Measurements from ENCODE around the gene PADI4.

PADI4 gene, protein sequence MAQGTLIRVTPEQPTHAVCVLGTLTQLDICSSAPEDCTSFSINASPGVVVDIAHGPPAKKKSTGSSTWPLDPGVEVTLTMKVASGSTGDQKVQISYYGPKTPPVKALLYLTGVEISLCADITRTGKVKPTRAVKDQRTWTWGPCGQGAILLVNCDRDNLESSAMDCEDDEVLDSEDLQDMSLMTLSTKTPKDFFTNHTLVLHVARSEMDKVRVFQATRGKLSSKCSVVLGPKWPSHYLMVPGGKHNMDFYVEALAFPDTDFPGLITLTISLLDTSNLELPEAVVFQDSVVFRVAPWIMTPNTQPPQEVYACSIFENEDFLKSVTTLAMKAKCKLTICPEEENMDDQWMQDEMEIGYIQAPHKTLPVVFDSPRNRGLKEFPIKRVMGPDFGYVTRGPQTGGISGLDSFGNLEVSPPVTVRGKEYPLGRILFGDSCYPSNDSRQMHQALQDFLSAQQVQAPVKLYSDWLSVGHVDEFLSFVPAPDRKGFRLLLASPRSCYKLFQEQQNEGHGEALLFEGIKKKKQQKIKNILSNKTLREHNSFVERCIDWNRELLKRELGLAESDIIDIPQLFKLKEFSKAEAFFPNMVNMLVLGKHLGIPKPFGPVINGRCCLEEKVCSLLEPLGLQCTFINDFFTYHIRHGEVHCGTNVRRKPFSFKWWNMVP

GRCh38 chr1:17307946-17308345 lies at the start of gene PADI4:
Gene PADI4 (plus strand): TSS chr1:17308197. CDS start chr1:17308223, 26 bp downstream.
- DNase-seq (ENCODE audit: low read depth in 2 of 2), result no peak

GRCh38 chr1:17258758-17259130 lies 49.3 kb upstream of the PADI4 start:
- DNase-seq (ENCODE audit: low read depth in 2 of 2), result no peak

- DNase-seq (ENCODE audit: low read depth in 2 of 2), result no peak
Observed at GRCh38 chr1:17259233-17259873, 48.6 kb upstream of the PADI4 start.

DNA sequence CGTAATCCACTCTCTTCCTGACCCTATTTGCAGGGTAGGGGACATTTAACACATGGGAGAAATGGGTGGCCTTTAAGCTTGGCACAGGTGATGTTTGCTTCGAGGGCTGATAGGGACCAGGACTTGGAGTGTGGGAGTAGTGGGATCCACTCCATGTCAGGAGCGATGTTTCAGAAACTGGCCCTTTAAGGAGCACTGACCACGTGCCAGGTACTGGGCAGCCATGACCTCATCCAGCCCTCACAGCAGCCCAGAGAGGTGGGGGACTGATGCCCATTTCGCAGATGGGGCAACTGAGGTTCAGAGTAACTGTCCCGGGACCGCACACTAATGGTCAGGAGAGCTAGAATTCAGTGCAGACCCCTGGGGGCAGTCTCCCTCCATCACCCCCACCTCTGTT lies 47.7 kb upstream of the PADI4 start:
- no peak for DNase-seq (ENCODE audit: low read depth in 2 of 2)

GRCh38 chr1:17260738-17261137 lies 47.3 kb upstream of the PADI4 start:
- no peak for DNase-seq (ENCODE audit: low read depth in 2 of 2)

DNA sequence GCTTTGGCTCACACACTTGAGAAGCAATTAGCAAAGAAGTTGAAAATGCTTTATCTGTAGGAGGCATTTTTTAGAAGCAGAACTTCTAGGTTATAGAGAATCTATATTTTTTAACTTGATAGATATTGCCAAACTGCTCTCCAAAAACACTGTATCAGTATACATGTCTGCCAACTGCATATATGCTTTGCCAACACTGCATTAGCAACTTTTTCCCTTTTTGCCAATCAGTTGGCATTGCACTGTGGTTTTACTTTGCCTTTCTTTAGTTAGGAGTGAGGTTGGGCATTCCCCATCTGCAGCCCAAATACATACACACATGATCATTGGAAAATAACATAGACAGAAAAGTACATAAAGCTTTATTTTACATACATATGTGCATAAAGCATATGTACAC lies 44.1 kb upstream of the PADI4 start:
- DNase-seq (ENCODE audit: low read depth in 2 of 2), result no peak

- no peak for DNase-seq (ENCODE audit: low read depth in 2 of 2)
Observed at GRCh38 chr1:17264470-17264869, 43.5 kb upstream of the PADI4 start.

DNA sequence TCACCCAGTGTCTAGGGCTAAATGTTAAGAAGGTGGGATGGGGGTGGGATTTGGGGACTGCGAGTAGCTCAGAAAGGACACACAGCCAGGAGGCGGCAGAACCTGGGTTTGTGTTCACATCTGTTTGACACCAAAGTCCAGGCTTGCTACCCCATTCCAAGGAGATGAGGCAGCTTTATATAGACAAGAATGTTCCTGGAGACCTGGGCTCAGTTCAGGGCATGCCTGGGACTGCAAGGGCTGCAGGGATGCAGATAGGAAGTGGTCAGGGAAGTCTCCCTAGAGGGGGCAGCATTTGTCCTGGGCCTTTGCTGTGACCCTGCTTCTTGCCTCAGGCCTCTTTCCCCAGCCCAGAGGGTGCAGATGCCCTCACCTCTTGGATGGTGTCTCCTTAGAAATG lies 42.8 kb upstream of the PADI4 start:
- DNase-seq (ENCODE audit: low read depth in 2 of 2), result no peak

GRCh38 chr1:17265950-17266349 lies 42.0 kb upstream of the PADI4 start:
- DNase-seq (ENCODE audit: low read depth in 2 of 2), result no peak

DNA sequence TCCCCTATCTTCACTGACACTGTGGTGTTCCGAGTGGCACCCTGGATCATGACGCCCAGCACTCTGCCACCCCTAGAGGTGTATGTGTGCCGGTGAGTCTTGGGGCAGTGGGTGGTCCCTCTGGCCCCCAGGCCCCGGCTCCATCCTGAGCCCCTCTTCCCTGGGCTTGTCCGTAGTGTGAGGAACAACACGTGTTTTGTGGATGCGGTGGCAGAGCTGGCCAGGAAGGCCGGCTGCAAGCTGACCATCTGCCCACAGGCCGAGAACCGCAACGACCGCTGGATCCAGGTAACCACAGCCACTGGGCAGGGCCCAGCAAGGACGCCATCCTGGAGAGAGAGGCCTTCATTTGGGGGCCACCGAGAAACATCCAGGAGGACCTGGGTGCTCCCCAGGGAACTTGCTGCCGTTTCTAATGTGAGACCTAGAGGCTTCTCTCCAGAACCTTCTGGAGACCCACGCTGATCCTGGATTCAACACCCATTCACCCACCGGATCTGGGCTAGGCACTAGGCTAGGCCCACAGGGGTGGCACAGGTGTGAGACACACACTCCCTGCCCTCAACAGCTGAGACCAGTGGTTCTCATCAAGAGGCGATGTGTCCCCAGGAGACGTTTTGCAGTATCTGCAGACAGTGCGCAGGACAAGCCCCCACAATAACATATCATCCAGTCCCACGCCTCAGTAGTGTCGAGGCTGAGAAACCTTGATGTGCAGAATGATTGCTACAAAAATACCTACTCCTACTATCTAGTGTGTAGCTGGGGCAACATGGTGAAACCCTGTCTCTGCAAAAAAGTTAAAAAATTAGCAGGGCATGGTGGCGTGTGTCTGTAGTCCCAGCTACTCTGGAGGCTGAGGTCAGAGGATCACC lies 36.9 kb upstream of the PADI4 start:
- no peak for DNase-seq (ENCODE audit: low read depth in 2 of 2)

DNA sequence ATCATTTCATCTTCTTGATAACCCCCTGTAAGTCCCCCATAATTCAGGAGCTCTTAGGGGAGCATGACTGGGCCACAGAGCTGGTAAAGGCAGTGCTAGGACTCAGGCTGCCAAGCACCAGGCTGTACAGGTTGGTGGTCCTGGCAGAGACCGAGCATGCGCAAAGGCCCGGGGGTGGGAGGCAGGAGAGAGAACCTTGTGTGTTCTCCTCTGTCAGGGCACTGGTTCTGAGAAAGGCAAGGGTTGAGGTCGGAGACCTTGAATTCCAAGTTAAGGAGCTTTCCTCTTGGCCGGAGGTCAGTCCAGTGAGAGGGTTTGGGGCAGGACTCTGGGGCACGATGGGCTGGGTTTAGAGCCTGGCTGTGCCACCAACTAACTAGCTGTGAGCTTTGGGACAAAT lies 35.9 kb upstream of the PADI4 start:
- no peak for DNase-seq (ENCODE audit: low read depth in 2 of 2)

DNA sequence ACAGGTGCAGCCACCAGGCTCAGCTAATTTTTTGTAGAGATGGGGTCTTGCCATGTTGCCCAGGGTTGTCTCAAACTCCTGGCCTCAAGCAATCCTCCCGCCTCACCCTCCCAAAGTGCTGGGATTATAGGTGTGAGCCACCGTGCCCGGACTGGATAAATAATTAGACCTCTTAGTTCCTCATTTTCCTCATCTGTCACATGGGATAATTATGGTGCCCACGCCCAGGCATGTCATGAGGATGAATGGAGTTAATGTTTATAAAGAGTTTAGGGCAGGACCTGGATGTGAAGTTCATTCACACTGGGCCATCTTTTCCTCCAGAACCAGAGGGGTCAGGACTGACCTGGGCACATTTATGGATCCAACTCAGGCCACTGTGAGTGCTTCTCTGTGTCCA lies 35.4 kb upstream of the PADI4 start:
- no peak for DNase-seq (ENCODE audit: low read depth in 2 of 2)

- DNase-seq (ENCODE audit: low read depth in 2 of 2), result no peak
Observed at GRCh38 chr1:17273096-17273495, 34.9 kb upstream of the PADI4 start.

- DNase-seq (ENCODE audit: low read depth in 2 of 2), result no peak
Observed at GRCh38 chr1:17274186-17275170, 33.5 kb upstream of the PADI4 start.

DNA sequence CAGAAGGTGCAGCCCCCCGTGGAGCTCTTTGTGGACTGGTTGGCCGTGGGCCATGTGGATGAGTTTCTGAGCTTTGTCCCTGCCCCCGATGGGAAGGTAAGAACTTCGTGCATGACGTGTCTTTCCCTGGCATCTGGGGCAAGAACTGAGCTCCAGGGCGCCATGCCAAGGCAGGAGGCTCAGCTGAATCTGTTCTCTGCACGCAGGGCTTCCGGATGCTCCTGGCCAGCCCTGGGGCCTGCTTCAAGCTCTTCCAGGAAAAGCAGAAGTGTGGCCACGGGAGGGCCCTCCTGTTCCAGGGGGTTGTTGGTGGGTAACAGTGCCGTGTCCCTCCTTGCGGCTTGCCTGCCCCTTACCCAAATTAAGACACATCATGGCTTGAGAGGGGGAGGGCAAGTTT lies 31.4 kb upstream of the PADI4 start:
- DNase-seq (ENCODE audit: low read depth in 2 of 2), result no peak

- no peak for DNase-seq (ENCODE audit: low read depth in 2 of 2)
Observed at GRCh38 chr1:17277511-17278159, 30.4 kb upstream of the PADI4 start.

DNA sequence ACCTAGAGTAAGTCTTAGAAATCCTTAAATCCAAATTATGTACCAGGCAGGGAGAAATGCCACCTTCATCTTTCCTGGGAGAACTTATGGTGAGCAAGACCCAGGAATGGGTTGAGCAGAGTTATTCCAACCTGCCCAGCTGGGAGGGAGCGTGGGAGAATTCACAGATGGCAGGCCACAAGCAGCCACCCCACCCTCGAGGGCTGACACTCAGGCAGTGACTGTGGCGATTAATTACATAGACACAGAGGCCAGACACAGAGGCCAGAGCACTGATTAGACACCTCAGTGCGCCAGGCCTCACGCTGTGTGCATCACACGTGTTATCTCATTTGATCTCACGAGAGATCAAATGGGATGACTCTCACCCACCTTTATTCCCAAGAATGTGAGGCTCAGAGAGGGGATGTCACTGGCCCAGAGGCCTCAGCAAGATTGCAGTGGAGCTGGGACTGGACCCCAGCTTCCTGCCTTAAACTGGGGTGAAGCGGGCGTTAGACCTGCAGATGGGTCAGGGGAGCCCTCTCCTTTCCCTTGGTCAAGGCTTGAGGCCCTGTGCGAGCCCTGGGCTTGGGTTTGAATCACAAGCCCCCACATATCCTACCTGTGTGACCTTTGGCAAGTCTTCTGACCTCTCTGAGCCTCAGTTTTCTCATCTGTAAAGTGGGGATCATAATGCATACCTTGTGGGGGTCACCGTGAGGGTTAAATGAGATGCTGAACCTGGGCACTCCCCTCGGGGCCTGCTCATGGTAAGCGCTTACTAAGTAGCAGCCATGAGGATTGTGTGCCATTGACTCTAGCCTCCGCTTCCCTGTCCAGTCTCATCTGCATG lies 28.8 kb upstream of the PADI4 start:
- no peak for DNase-seq (ENCODE audit: low read depth in 2 of 2)

DNA sequence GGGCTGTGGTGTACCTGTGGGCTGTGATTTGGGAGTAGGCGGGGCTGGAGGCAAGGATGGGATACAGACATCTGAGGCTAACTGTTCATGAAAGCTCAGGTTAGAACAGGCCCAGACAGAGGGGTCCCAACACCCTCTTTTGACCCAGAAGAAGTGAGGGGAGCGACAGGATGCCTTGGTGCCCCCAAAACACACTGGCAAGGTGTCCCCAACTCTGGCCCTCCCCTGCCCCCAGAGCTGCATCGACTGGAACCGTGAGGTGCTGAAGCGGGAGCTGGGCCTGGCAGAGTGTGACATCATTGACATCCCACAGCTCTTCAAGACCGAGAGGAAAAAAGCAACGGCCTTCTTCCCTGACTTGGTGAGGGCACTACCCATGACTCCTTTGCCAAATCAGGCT lies 27.6 kb upstream of the PADI4 start:
- no peak for DNase-seq (ENCODE audit: low read depth in 2 of 2)

DNA sequence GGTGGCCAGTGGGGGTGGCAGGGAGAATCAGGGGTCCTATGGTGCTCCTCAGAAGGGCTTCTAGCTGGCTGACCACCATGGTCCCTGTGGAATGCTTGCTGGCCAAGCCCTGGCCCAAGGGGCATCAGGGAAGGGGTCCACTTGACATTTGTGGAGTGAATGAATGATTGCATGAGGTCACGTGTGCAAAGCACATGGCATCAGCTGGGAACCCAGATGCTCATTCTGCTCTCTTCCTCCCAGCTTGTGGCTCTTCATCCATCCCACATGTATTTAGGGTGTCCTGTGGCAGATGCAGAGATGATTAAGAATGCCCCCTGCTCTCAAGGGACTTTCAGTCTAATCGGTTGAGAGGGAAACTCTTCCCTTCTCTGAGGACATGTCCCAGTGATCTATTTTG lies 27.1 kb upstream of the PADI4 start:
- DNase-seq (ENCODE audit: low read depth in 2 of 2), result no peak

Data from activated CD8-positive, alpha-beta memory T cell treated with anti-CD3 and anti-CD28 coated beads for 4 hours (primary cell).